KMS-11 (cell line): Measurements from ENCODE around the gene BPTF.

Source experiments
- H2AFZ ChIP-seq: fragments of 200-600 bp; sonication (generic); 2 replicates; pipeline ENCODE4 v1.6.1; 2016; ENCODE audit warnings: antibody characterized with exemption, mixed run types, low read depth
- H3K27ac ChIP-seq: fragments of 200-600 bp; sonication (generic); 2 replicates; pipeline ENCODE4 v1.6.1; 2016; ENCODE audit warnings: mild to moderate bottlenecking, mixed run types
- H3K27me3 ChIP-seq: fragments of 200-600 bp; sonication (generic); 2 replicates; pipeline ENCODE4 v1.6.1; 2017; ENCODE audit warnings: mild to moderate bottlenecking, low read depth, mixed run types, moderate library complexity; ENCODE audit not compliant: insufficient read depth
- H3K36me3 ChIP-seq: fragments of 200-600 bp; sonication (generic); 2 replicates; pipeline ENCODE4 v1.6.1; 2017; ENCODE audit warnings: mild to moderate bottlenecking, mixed run types; ENCODE audit not compliant: insufficient read depth
- H3K4me1 ChIP-seq: fragments of 200-600 bp; sonication (generic); 2 replicates; pipeline ENCODE4 v1.6.1; 2016; ENCODE audit warnings: mild to moderate bottlenecking, low read depth, mixed run types; ENCODE audit not compliant: poor library complexity, severe bottlenecking
- H3K4me2 ChIP-seq: fragments of 200-600 bp; sonication (generic); 2 replicates; pipeline ENCODE4 v1.7.0; 2016; ENCODE audit warnings: mild to moderate bottlenecking, mixed run types
- H3K4me3 ChIP-seq: fragments of 200-600 bp; sonication (generic); IDR thresholded peaks from 2 replicates; pipeline ENCODE4 v1.6.1; 2017; ENCODE audit warnings: low read depth, low read length, mixed read lengths; ENCODE audit not compliant: insufficient read depth
- H3K79me2 ChIP-seq: fragments of 200-600 bp; sonication (generic); 2 replicates; pipeline ENCODE4 v1.6.1; 2016; ENCODE audit warnings: low read depth, mixed run types; ENCODE audit not compliant: insufficient read depth
- H3K9ac ChIP-seq: fragments of 200-600 bp; sonication (generic); 2 replicates; pipeline ENCODE4 v1.6.1; 2016; ENCODE audit warnings: mild to moderate bottlenecking, mixed run types
- H4K20me1 ChIP-seq: fragments of 200-600 bp; sonication (generic); 2 replicates; pipeline ENCODE4 v1.6.1; 2016; ENCODE audit warnings: mild to moderate bottlenecking, mixed run types; ENCODE audit not compliant: insufficient read depth
- TF ChIP-seq, protein P1 (sequence below): fragments of 200-600 bp; sonication (generic); conservative IDR thresholded peaks from 2 replicates; pipeline ENCODE4 v1.6.1; 2017; ENCODE audit warnings: low read depth, mild to moderate bottlenecking, antibody characterized with exemption, low read length, moderate library complexity, mixed read lengths

The BPTF gene

DNA sequence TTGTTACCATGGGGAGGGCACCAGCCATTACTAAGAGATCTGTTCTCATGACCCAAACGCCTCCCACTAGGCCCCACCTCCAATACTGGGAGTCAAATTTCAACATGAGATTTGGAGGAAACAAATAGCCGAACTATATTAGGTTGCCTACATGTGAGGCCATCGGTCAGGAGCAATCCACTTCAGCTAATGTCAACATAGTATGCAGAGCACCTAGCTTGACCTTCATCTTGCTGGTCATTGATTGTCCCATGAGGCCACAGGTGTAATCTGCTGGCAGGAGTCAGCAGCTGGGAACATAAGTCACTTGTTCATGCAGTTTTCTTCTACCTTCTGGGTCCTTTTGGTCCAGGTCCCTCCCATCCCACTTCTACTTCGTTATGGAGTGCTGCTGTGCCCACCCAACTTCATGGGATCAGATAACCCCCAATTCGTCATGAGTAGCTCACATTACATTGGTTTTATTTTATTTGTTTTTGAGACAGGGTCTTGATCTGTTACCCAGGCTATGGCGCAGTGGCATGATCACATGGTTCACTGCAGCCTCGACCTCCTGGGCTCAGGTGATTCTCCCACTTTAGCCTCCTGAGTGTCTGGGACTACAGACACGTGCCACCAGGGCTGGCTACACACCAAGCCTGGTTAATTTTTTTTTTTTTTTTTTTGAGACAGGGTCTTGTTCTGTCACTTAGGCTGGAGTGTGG lies 204.4 kb downstream of the BPTF start:
- Histone ChIP-seq H3K4me1 (peaks cover 7% of the 10 kb centered on the region), H3K4me2 (no peak overlapping the region), H3K9ac (no peak overlapping the region), H4K20me1 (no peaks in the 10 kb centered on the region), H3K79me2 (no peaks in the 10 kb centered on the region), H3K4me3 (no peak overlapping the region), H2AFZ (no peak overlapping the region), H3K27ac (no peak overlapping the region), H3K27me3 (no peaks in the 10 kb centered on the region), H3K36me3 (no peaks in the 10 kb centered on the region)
- TF ChIP-seq, protein P1, sequence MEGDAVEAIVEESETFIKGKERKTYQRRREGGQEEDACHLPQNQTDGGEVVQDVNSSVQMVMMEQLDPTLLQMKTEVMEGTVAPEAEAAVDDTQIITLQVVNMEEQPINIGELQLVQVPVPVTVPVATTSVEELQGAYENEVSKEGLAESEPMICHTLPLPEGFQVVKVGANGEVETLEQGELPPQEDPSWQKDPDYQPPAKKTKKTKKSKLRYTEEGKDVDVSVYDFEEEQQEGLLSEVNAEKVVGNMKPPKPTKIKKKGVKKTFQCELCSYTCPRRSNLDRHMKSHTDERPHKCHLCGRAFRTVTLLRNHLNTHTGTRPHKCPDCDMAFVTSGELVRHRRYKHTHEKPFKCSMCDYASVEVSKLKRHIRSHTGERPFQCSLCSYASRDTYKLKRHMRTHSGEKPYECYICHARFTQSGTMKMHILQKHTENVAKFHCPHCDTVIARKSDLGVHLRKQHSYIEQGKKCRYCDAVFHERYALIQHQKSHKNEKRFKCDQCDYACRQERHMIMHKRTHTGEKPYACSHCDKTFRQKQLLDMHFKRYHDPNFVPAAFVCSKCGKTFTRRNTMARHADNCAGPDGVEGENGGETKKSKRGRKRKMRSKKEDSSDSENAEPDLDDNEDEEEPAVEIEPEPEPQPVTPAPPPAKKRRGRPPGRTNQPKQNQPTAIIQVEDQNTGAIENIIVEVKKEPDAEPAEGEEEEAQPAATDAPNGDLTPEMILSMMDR = no peak
